22Rv1 (cell line): ENCODE data around the gene PLXNB2.

ENCODE experiments used
- H3K27ac ChIP-seq: fragments of 450-650 bp; 2 replicates; pipeline ENCODE4 v1.5.1; 2017
- ZFX ChIP-seq: fragments of 450-650 bp; IDR thresholded peaks from 2 replicates; pipeline ENCODE4 v1.6.1; 2017; ENCODE audit warnings: antibody characterized with exemption, borderline replicate concordance
- TF ChIP-seq, protein P1 (sequence below): fragments of 450-650 bp; IDR thresholded peaks from 2 replicates; pipeline ENCODE4 v1.5.1; 2017; ENCODE audit warnings: mild to moderate bottlenecking

Gene PLXNB2

DNA sequence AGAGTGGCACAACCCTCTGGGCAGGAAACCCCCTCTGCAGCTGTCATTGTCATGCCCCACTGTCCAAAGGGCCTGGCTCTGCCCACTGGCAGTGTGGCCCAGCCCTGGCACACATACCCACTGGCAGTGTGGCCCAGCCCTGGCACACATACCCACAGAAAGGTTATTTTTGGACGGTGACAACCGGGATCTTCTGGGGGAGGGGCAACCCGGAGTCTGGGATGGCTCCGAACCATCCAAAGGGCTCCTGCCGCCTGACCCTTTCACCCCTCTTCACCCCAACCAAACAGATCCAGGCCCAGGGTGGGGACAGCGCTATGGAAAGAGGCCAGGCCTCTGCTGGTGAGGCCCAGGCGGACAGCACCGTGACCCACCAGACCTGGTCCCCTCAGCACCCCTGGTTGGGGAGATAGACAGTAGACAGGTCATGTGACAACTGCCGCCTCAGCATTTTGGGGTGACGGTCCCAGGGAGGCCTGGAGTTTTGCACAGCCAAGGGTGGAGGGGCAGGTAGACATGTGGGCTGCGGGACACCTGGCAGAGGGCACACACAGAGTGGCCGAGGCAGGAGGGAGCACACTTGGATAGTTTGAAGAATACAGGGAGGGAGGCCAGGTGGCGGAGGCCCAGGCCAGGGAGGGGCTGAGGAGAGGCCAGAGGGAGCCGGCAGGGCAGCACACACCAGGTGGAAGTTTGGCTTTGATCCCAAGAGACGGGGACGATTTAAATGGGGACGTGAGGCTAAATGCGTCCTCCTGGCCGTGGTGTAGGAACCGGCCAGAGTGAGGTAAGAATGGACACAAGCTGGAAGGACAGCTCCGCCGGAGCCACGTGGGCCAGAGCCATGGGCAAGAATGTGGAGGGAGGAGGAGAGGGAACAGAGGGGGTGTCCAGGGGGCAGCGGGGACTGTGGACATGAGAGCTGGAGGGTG lies 48.8 kb downstream of the PLXNB2 start:
- peak overlapping the region; percentile 91 for H3K27ac ChIP-seq
- no peak for TF ChIP-seq ZFX
- TF ChIP-seq, protein P1, sequence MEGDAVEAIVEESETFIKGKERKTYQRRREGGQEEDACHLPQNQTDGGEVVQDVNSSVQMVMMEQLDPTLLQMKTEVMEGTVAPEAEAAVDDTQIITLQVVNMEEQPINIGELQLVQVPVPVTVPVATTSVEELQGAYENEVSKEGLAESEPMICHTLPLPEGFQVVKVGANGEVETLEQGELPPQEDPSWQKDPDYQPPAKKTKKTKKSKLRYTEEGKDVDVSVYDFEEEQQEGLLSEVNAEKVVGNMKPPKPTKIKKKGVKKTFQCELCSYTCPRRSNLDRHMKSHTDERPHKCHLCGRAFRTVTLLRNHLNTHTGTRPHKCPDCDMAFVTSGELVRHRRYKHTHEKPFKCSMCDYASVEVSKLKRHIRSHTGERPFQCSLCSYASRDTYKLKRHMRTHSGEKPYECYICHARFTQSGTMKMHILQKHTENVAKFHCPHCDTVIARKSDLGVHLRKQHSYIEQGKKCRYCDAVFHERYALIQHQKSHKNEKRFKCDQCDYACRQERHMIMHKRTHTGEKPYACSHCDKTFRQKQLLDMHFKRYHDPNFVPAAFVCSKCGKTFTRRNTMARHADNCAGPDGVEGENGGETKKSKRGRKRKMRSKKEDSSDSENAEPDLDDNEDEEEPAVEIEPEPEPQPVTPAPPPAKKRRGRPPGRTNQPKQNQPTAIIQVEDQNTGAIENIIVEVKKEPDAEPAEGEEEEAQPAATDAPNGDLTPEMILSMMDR: no peak

GRCh38 chr22:50257451-50258360 lies 49.7 kb downstream of the PLXNB2 start:
- peak overlapping the region; percentile 26 for H3K27ac ChIP-seq
- TF ChIP-seq, protein P1: no peak
- TF ChIP-seq ZFX: no peak

- no peak for TF ChIP-seq ZFX
- TF ChIP-seq, protein P1: no peak
- peak overlapping the region; percentile 26; the same call in 1 of the 2 replicates for H3K27ac ChIP-seq
Observed at GRCh38 chr22:50257041-50257440, 50.4 kb downstream of the PLXNB2 start.

GRCh38 chr22:50256258-50256862 lies 51.1 kb downstream of the PLXNB2 start:
- no peak for TF ChIP-seq ZFX
- TF ChIP-seq, protein P1: no peak
- H3K27ac ChIP-seq: peak overlapping the region; percentile 26

- no peak overlapping the region; the same call in 1 of the 2 replicates for H3K27ac ChIP-seq
- no peak for TF ChIP-seq ZFX
- TF ChIP-seq, protein P1: no peak
Observed at GRCh38 chr22:50255607-50256006, 51.8 kb downstream of the PLXNB2 start.

- H3K27ac ChIP-seq: peak overlapping the region; percentile 56; the same call in 1 of the 2 replicates
- TF ChIP-seq, protein P1: no peak
- TF ChIP-seq ZFX: no peak
Observed at GRCh38 chr22:50255099-50255498, 52.3 kb downstream of the PLXNB2 start.
